WERI-Rb-1 (cell line): Measurements from ENCODE around the gene ZNF626.

ENCODE experiments used
- DNase-seq: peaks from one replicate; pipeline ENCODE4 v3.0.0-alpha.2; 2020
- H3K27ac ChIP-seq: fragments of 250-450 bp; sonication (Bioruptor Pico); 2 replicates; pipeline ENCODE4 v1.5.1; 2020; ENCODE audit warnings: mild to moderate bottlenecking, moderate library complexity
- H3K27me3 ChIP-seq: fragments of 250-450 bp; sonication (Bioruptor Pico); 2 replicates; pipeline ENCODE4 v1.5.1; 2021; ENCODE audit warnings: mild to moderate bottlenecking, low read depth, moderate library complexity; ENCODE audit not compliant: insufficient read depth, severe bottlenecking
- H3K36me3 ChIP-seq: fragments of 250-450 bp; sonication (Bioruptor Pico); 2 replicates; pipeline ENCODE4 v1.5.1; 2020; ENCODE audit warnings: mild to moderate bottlenecking, moderate library complexity
- H3K4me3 ChIP-seq: 2 replicates; pipeline ENCODE4 v1.5.1; 2011; ENCODE audit warnings: low read depth, mild to moderate bottlenecking, control low read depth, low read length
- H3K9me3 ChIP-seq: fragments of 250-450 bp; sonication (Bioruptor Pico); 2 replicates; pipeline ENCODE4 v1.5.1; 2021; ENCODE audit warnings: mild to moderate bottlenecking, moderate library complexity; ENCODE audit not compliant: severe bottlenecking
- CTCF ChIP-seq: IDR thresholded peaks from 2 replicates; pipeline ENCODE4 v1.5.1; 2011; ENCODE audit warnings: low read depth, mild to moderate bottlenecking, control low read depth, inconsistent platforms, low read length

The ZNF626 gene

GRCh38 chr19:20612711-20613316 is 48.6 kb downstream of the ZNF626 start:
- Histone ChIP-seq H3K27me3 (no peaks in the 10 kb centered on the region), H3K4me3 (no peak overlapping the region), H3K27ac (no peak overlapping the region), H3K36me3 (no peaks in the 10 kb centered on the region), H3K9me3 (no peaks in the 10 kb centered on the region)
- DNase-seq, result no peak
- TF ChIP-seq CTCF, result no peak

- H3K36me3 ChIP-seq, result no peaks in the 10 kb centered on the region
- no peak overlapping the region for H3K27ac ChIP-seq
- H3K4me3 ChIP-seq, result no peak overlapping the region
- no peak for TF ChIP-seq CTCF
- H3K27me3 ChIP-seq, result no peaks in the 10 kb centered on the region
- no peak for DNase-seq
- H3K9me3 ChIP-seq, result no peaks in the 10 kb centered on the region
Measured at GRCh38 chr19:20611866-20612265, 49.5 kb downstream of the ZNF626 start.

GRCh38 chr19:20607943-20608342 is 53.4 kb downstream of the ZNF626 start:
- TF ChIP-seq CTCF, result no peak
- H3K4me3 ChIP-seq, result no peak overlapping the region
- H3K9me3 ChIP-seq, result no peaks in the 10 kb centered on the region
- H3K36me3 ChIP-seq, result no peaks in the 10 kb centered on the region
- H3K27ac ChIP-seq, result no peak overlapping the region
- no peaks in the 10 kb centered on the region for H3K27me3 ChIP-seq
- no peak for DNase-seq
